ENCODE data around the gene APBA3. TPM values are rescaled to one million over a fixed set of nuclear protein-coding genes. Genes with fewer than 3 reads are reported as not detected.
A peak's percentile ranks its signal among the peaks of the same experiment; 100 is the strongest.

Gene APBA3
- total and polyA plus RNA-seq, 9 of the 15 experiments (the other 6 are each of a cell fraction or from before 2014, with no cell fraction given) = 0.10 to 29.5 (median 11.5) TPM

GRCh38 chr19:3732108-3732507, 29.4 kb downstream of the APBA3 start:
- H3K9me1 ChIP-seq (ENCODE audit: control insufficient read depth, insufficient read depth, low read length) = no peaks in the 10 kb centered on the region
- BruUV-seq (replicated peaks) = no TSS peak
- intact Hi-C loops (cut with micrococcal nuclease) (no loop called here), in situ Hi-C loops (cut with MboI) (no loop called here)
- no peak overlapping the region for H3K9ac ChIP-seq (ENCODE audit: insufficient read depth in 1 of 2, low read depth in 2 of 2, low read length in 2 of 2)
- ChIA-PET POLR2A (no interaction called here), CTCF (ENCODE audit: low intra/inter-chr PET ratio) (no interaction called here)
- no peaks in the 10 kb centered on the region for H3K36me3 ChIP-seq (ENCODE audit: control insufficient read depth, insufficient read depth, low read length)
- TF ChIP-seq FOXP1 (CRISPR knock-in tag; IDR thresholded peaks at IDR 0.05) = no peak
- no peak for TF ChIP-seq LCOR (CRISPR knock-in tag; IDR thresholded peaks at IDR 0.05)
- TF ChIP-seq BCLAF1 (IDR thresholded peaks at IDR 0.05; ENCODE audit: borderline replicate concordance in 1 of 2, control insufficient read depth in 1 of 2, low read depth in 2 of 2, low read length in 1 of 2) = no peak
- peak; percentile 25 to 59; a peak in 1 of 4 replicates for TF ChIP-seq KDM1A (IDR thresholded peaks at IDR 0.05)
- peak; percentile 96 for TF ChIP-seq RBM25 (IDR thresholded peaks at IDR 0.05; ENCODE audit: low read depth, low read length, severe bottlenecking)
- TF ChIP-seq ETV5 (CRISPR knock-in tag; IDR thresholded peaks at IDR 0.05; ENCODE audit: low read depth) = no peak
- TF ChIP-seq SMARCA5 (IDR thresholded peaks at IDR 0.05) = peak; percentile 97
- peak; percentile 85 for TF ChIP-seq BCOR (IDR thresholded peaks at IDR 0.05)
- TF ChIP-seq RCOR1 (IDR thresholded peaks at IDR 0.05; ENCODE audit: borderline replicate concordance in 1 of 2, low read depth in 2 of 2, low read length in 2 of 2) = no peak
- TF ChIP-seq MIER1 (IDR thresholded peaks at IDR 0.05; ENCODE audit: low read depth) = peak; percentile 100
- TF ChIP-seq BRD4 (IDR thresholded peaks at IDR 0.05) = no peak
- TF ChIP-seq ZSCAN29 (IDR thresholded peaks at IDR 0.05) = peak; percentile 67; the same call in 1 of the 2 replicates
- TF ChIP-seq TCFL5 (CRISPR knock-in tag; conservative IDR thresholded peaks at IDR 0.05) = no peak
- 0 out of 2 replicates have a peak, but pooled peaks have one; percentile 27 for TF ChIP-seq ESRRA (IDR thresholded peaks at IDR 0.05; ENCODE audit: borderline replicate concordance, low read depth)
- peak; percentile 100 for TF ChIP-seq PTBP1 (IDR thresholded peaks at IDR 0.05; ENCODE audit: low read depth, low read length)
- peak; percentile 84; the same call in 1 of the 2 replicates for TF ChIP-seq PHF21A (IDR thresholded peaks at IDR 0.05; ENCODE audit: borderline replicate concordance, low read depth)
- 0 out of 3 replicates have a peak, but pooled peaks of 1 of the 2 experiments have one; percentile 22 for TF ChIP-seq CBX3 (IDR thresholded peaks at IDR 0.05; ENCODE audit: borderline replicate concordance in 1 of 2, low read length in 2 of 2)
- TF ChIP-seq NCOA2 (IDR thresholded peaks at IDR 0.05; ENCODE audit: partially characterized antibody in 2 of 2) = no peak
- TF ChIP-seq ZBTB1 (CRISPR knock-in tag; IDR thresholded peaks at IDR 0.05; ENCODE audit: borderline replicate concordance, low read depth) = no peak
- no peak for TF ChIP-seq ZZZ3 (IDR thresholded peaks at IDR 0.05)
- 0 out of 2 replicates have a peak, but pooled peaks have one; percentile 29 for TF ChIP-seq HDAC2 (IDR thresholded peaks at IDR 0.05)
- H3K79me2 ChIP-seq (ENCODE audit: control insufficient read depth, insufficient read depth, low read length) = no peaks in the 10 kb centered on the region
- DNase-seq (ENCODE audit: extremely low read depth in 1 of 4, low spot score in 3 of 4) (no peak), ATAC-seq (no peak), FAIRE-seq (no peak)
- H3K27ac ChIP-seq (ENCODE audit: extremely low read depth, low read depth, low read length) = no peak overlapping the region
- H2AFZ ChIP-seq (ENCODE audit: low read depth, low read length) = no peak overlapping the region
- H3K9me3 ChIP-seq (replicated peaks; ENCODE audit: control insufficient read depth, insufficient read depth, low read depth, low read length) = 0 out of 2 replicates have a peak, but pooled peaks cover 2% of the 10 kb centered on the region
- no peak overlapping the region for H3K4me2 ChIP-seq (ENCODE audit: insufficient read depth, low read length)
- H4K20me1 ChIP-seq (replicated peaks; ENCODE audit: control insufficient read depth, insufficient read depth, low read length) = no peaks in the 10 kb centered on the region
- H3K4me3 ChIP-seq = no peak overlapping the region
- H3K27me3 ChIP-seq (ENCODE audit: control insufficient read depth in 2 of 2, insufficient read depth in 2 of 2, low read length in 2 of 2) = peaks cover 0 to 6% of the 10 kb centered on the region in 2 experiments; a peak in 1 of 5 replicates
- 69% methylated on average over 1 of the region's 1 CpG for WGBS (ENCODE audit: insufficient coverage, low coverage, missing lambda C conversion rate)
- peaks cover 5 to 28% of the 10 kb centered on the region in 2 experiments; a peak in 4 of 5 replicates for H3K4me1 ChIP-seq (replicated peaks in 1 of 2; ENCODE audit: control insufficient read depth in 2 of 2, insufficient read depth in 2 of 2, low read length in 2 of 2)
